Colonic mucosa (tissue), 4 donors: ENCODE data around the gene EVX1. TPM values are rescaled to one million over a fixed set of nuclear protein-coding genes. Genes with fewer than 3 reads are reported as not detected.

ENCODE experiments used
- DNase-seq: peaks from one replicate; pipeline ENCODE4 v3.0.0-alpha.2; 2020
- H3K27ac ChIP-seq: fragments of 200-600 bp; one replicate; pipeline ENCODE4 v1.8.0; 2021
- H3K27me3 ChIP-seq: fragments of 200-600 bp; one replicate; pipeline ENCODE4 v1.8.0; 2021
- H3K36me3 ChIP-seq: fragments of 200-600 bp; one replicate; pipeline ENCODE4 v1.8.0; 2021
- H3K4me1 ChIP-seq: fragments of 200-600 bp; one replicate; pipeline ENCODE4 v1.8.0; 2021; ENCODE audit warnings: mild to moderate bottlenecking
- H3K4me3 ChIP-seq: fragments of 200-600 bp; one replicate; pipeline ENCODE4 v1.8.0; 2021
- H3K9ac ChIP-seq, 2 donors: one replicate each; pipeline ENCODE4 v1.7.0; 2013; ENCODE audit warnings: control low read depth in 2 of 2, low read depth in 2 of 2, low read length in 2 of 2
- H3K9me3 ChIP-seq: fragments of 200-600 bp; one replicate; pipeline ENCODE4 v1.8.0; 2021
- intact Hi-C: fragments of 100-400 bp; cut with DNase I; formaldehyde crosslinking; loops from one replicate; pipeline ENCODE4 v1.14.1; 2022
- total RNA-seq, 2 donors: library from RNA; stranded (reverse); fragmentation: NEBNext Ultra II Directional in 1 of 2; extraction: Animal tissue kit (Norgen Biotek cat#: 25700) in 1 of 2; gene quantifications; one replicate each; pipeline ENCODE4 v1.2.1, GENCODE V29; 2021
- TF ChIP-seq, protein P1 (sequence below): fragments of 200-600 bp; IDR thresholded peaks from one replicate; pipeline ENCODE4 v1.8.0; 2022; ENCODE audit warnings: antibody characterized with exemption, mild to moderate bottlenecking
- donor health status: healthy.
- donor health status: DM: no; HTN: no; CAD: no.
- donor health status: DM: no; HTN: no; CAD: no.

The EVX1 gene
- total RNA-seq, 2 donors from 2014 or later: 0.32 to 1.5 TPM

DNA sequence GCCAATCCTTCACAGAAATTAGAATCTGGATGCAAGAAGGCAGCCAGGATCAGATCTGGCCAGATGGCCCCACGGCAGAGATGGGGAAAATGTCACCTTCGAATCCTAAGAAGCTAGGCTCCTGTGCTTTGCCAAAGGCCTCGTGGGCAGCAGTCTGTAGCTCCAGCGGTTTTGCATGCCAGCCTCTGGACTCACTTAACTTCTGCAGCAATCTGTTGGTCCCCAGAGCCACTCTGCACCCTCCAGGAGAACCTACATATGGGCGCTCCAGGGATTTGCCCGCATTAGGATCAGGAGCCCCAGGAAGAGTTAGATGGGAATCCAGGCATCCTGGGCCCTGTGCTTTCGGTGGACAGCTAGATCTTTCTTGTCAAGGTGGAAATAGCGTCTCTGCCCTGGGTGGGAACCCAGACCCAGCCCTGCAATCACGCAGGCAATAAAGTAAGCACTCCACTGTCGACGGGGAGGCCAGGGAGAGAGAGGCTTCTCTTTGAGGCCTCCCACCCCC is 32.6 kb upstream of the EVX1 start:
- Histone ChIP-seq H3K4me1 (peaks cover 13% of the 10 kb centered on the region), H3K27me3 (peaks cover 8% of the 10 kb centered on the region), H3K4me3 (no peak overlapping the region), H3K9me3 (no peaks in the 10 kb centered on the region), H3K36me3 (no peaks in the 10 kb centered on the region), H3K27ac (peak overlapping the region; percentile 60), H3K9ac (peak overlapping the region in 1 of 2 donors; percentile 76)
- intact Hi-C loops: no loop called here
- DNase-seq: no peak
- TF ChIP-seq, protein P1, sequence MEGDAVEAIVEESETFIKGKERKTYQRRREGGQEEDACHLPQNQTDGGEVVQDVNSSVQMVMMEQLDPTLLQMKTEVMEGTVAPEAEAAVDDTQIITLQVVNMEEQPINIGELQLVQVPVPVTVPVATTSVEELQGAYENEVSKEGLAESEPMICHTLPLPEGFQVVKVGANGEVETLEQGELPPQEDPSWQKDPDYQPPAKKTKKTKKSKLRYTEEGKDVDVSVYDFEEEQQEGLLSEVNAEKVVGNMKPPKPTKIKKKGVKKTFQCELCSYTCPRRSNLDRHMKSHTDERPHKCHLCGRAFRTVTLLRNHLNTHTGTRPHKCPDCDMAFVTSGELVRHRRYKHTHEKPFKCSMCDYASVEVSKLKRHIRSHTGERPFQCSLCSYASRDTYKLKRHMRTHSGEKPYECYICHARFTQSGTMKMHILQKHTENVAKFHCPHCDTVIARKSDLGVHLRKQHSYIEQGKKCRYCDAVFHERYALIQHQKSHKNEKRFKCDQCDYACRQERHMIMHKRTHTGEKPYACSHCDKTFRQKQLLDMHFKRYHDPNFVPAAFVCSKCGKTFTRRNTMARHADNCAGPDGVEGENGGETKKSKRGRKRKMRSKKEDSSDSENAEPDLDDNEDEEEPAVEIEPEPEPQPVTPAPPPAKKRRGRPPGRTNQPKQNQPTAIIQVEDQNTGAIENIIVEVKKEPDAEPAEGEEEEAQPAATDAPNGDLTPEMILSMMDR: no peak

DNA sequence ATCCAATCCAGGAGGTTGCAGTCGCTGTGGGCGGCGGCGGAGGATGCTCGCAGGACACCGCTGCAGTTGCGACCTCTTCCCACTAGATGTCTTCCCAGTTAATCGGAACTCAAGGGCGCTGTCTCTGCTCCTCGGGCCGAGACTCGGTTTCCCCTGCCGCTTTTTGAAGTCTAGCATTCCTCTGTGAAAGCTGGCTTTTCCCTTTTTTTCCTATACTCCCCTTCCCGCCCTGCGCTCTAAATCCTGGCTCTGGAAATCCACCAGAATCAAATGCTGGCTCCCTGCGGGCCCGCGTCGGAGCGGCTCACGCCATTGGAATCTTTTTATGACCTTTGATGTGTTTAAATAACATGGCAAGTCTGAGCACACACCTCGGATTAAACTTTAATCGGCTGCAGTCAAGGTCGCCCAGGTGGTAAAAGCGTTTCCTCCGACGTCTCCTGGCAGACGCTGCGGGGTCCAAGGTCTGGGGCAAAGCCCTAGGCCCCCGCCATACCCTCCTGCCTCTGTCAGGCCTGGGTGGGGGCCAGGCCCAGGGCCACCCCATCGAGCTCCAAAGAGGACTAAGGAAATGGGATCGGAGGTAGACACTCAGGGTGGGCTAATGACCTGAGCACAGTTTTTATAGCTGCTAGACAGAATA is 32.0 kb upstream of the EVX1 start:
- Histone ChIP-seq H3K4me3 (peak overlapping the region; percentile 4), H3K36me3 (no peaks in the 10 kb centered on the region), H3K4me1 (peaks cover 13% of the 10 kb centered on the region), H3K9ac (peak overlapping the region in 1 of 2 donors; percentile 76), H3K27me3 (peaks cover 8% of the 10 kb centered on the region), H3K9me3 (no peaks in the 10 kb centered on the region), H3K27ac (peak overlapping the region; percentile 60)
- intact Hi-C loops: no loop called here
- TF ChIP-seq, protein P1: peak; percentile 79
- DNase-seq: peak; percentile 90

DNA sequence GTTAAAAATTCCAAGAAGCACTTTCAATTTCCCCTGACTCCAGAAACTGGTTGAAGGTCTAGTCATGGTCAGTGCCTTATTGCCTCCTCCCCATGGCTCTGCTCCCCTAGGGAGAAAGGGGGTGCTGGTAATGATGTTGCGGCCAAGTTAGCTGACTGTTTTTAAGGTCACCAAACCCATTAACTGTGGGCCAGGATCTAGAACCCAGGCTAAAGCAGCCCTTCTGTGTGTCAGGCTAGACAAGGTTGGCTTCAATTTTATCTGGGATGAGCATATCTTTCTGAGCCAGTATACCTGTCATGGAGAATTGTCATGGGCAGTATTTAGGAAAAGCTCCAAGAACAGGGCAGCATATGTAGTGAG is 31.5 kb upstream of the EVX1 start:
- no peaks in the 10 kb centered on the region for H3K9me3 ChIP-seq
- H3K9ac ChIP-seq: peak overlapping the region; percentile 47 to 76
- H3K27ac ChIP-seq: peak overlapping the region; percentile 60
- DNase-seq: no peak
- peaks cover 8% of the 10 kb centered on the region for H3K27me3 ChIP-seq
- H3K36me3 ChIP-seq: no peaks in the 10 kb centered on the region
- no peak overlapping the region for H3K4me3 ChIP-seq
- peaks cover 13% of the 10 kb centered on the region for H3K4me1 ChIP-seq
- intact Hi-C loops: no loop called here
- TF ChIP-seq, protein P1: no peak

DNA sequence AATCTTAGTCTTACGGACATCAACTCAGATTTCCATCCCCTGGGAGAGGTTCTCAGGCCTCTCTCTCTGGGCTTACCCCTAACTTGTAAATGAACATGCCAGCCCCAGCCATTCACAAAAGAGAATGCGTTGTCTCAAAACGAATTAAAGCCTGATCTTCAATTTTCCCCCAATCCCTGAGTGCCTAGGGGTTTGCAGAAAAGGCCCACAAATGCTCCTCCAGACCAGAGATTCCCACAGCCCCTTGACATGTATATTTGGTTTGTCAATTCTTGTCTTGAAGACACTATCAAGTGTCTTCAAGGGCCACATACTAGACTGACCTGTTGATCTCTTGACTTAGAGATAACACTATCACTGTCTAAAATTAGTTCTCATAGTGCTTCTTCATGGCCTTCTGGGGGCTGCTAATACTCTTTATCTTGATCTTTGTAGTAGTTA is 30.8 kb upstream of the EVX1 start:
- H3K9me3 ChIP-seq: no peaks in the 10 kb centered on the region
- TF ChIP-seq, protein P1: no peak
- peaks cover 13% of the 10 kb centered on the region for H3K4me1 ChIP-seq
- intact Hi-C loops: no loop called here
- H3K4me3 ChIP-seq: no peak overlapping the region
- no peaks in the 10 kb centered on the region for H3K36me3 ChIP-seq
- no peak overlapping the region for H3K27ac ChIP-seq
- H3K9ac ChIP-seq: no peak overlapping the region
- DNase-seq: no peak
- H3K27me3 ChIP-seq: peaks cover 8% of the 10 kb centered on the region

DNA sequence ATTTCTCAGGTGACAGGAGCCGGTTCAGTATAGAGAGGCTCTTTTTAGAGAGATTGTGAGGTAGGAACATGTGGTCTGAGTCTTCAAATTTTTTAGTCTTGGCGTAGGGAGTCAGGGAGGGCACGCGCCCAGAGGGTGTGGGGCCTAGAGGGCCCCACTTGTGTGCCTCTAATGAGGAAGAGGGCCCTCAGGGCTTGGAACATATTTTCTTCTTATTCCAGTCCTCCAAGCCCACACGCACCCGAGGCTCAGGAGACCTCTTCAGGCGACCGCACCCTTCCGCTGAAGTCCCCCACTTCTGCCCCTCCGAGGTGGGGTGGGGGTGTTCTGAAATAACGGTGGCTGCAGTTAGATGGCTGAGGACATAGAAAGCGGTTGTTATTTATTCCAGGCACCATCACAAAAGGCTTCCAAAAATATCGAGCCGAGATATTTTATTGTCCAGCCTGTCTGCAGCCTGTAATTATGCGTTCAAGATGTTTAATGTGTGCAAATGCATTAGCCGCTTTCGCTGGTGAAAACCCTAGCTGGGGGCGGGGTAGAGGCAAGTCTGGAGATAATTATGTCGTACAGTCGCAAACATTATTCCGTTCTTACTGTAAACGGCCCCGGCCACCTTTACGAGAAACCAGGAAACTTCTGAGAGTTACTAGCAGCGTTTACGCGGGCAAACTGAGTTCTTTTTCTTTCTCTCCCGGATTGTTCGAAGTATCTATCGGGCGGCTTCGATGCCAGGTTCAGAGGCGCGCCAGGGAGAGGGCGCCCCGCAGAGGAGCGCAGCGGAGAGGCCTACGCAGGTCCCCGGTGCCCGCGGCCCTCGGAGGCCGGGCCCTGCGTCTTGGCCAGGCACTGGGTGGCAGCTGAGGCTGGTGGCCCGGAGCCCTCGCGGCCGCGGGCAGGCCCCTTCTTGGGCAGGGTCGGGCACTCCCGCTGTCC is 29.8 kb upstream of the EVX1 start:
- H3K4me1 ChIP-seq: peaks cover 13% of the 10 kb centered on the region
- no peak overlapping the region for H3K27ac ChIP-seq
- TF ChIP-seq, protein P1: no peak
- H3K4me3 ChIP-seq: no peak overlapping the region
- no peaks in the 10 kb centered on the region for H3K36me3 ChIP-seq
- no peak for DNase-seq
- H3K9me3 ChIP-seq: no peaks in the 10 kb centered on the region
- intact Hi-C loops: no loop called here
- H3K9ac ChIP-seq: peak overlapping the region in 1 of 2 donors; percentile 41
- peaks cover 8% of the 10 kb centered on the region for H3K27me3 ChIP-seq
